GM12892 (cell line): ENCODE results near the gene KIRREL3.

ENCODE experiments used
- POLR2A ChIP-seq: IDR thresholded peaks from 2 replicates; pipeline ENCODE4 v1.6.1; 2011; ENCODE audit warnings: low read depth, low read length, control low read depth
- POLR2AphosphoS5 ChIP-seq: IDR thresholded peaks from 2 replicates; pipeline ENCODE4 v1.6.1; 2011; ENCODE audit warnings: low read depth, low read length, control low read depth

DNA sequence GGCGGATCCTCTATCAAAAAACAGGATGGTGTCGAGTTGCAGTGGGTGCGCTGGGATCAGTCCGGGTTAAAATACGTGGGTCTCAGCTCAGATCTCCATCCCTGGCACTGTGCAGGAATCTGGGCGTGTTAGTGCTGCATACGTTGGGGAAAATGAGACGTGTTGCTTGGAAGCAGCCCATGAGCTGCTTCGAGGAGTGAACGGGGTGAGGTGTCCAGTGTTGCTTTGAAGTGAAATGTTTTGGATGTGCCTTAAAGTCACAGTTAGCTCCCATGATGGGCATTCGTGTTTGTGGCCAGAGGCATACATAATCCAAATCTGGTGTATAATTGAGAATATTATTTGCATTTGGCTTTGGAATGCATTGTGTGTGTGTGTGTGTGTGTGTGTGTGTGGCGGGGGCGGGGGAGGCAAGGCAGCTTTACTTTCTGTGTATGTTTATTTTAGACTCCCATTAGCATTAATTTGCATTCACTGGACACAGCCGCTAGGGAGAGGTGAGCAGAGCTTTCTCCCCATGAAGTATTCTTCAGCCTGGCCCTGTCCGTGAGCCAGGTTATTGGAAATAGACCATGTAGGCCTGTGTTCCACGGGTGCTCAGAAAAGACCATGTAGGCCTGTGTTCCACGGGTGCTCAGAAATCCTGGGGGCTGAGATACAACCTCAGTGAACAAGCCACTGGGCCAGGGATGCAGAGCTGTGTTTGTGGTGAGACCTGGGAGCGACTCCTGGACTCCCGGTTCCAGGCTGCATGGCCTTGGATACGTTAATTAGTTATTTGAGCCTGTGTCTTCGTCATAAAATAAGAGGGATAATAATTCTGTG, 510.5 kb downstream of the KIRREL3 start:
- no peak for TF ChIP-seq POLR2A
- TF ChIP-seq POLR2AphosphoS5, result no peak
